ENCODE data around the gene C1orf21. TPM values are rescaled to one million over a fixed set of nuclear protein-coding genes. Genes with fewer than 3 reads are reported as not detected.

Gene C1orf21
- total RNA-seq, 1 experiment from 2014 or later: 28.5 TPM

GRCh38 chr1:184618851-184619250 lies 232.0 kb downstream of the C1orf21 start:
- Mint-ChIP-seq H3K9me3 (no peaks in the 10 kb centered on the region), H3K4me3 (no peak overlapping the region), H3K4me1 (peaks cover 4% of the 10 kb centered on the region; the same call in 1 of the 2 replicates), H3K27me3 (ENCODE audit: low read depth) (no peaks in the 10 kb centered on the region), H3K27ac (no peak overlapping the region), H3K36me3 (no peaks in the 10 kb centered on the region)
- DNase-seq (ENCODE audit: low spot score) (no peak), ATAC-seq (no peak)
- POLR2A ChIA-PET: no interaction called here
- CTCF ChIA-PET: interaction anchor here (2.6 kb wide), 1 partner anchor 45 kb away, joined by 12 read pairs; no protein-coding TSS in a partner anchor
- TF ChIP-seq IRF2 (CRISPR knock-in tag; IDR thresholded peaks at IDR 0.05; ENCODE audit: borderline replicate concordance, low read depth) (no peak), ZBTB43 (CRISPR knock-in tag; IDR thresholded peaks at IDR 0.05) (no peak), ZSCAN18 (CRISPR knock-in tag; IDR thresholded peaks at IDR 0.05) (no peak), USF2 (CRISPR knock-in tag; IDR thresholded peaks at IDR 0.05) (no peak), ESRRA (CRISPR knock-in tag; IDR thresholded peaks at IDR 0.05; ENCODE audit: borderline replicate concordance) (no peak), AR (CRISPR knock-in tag; IDR thresholded peaks at IDR 0.05) (no peak), NFYB (CRISPR knock-in tag; conservative IDR thresholded peaks at IDR 0.05; ENCODE audit: low read depth) (no peak), JUN (CRISPR knock-in tag; IDR thresholded peaks at IDR 0.05) (no peak), TP53 (CRISPR knock-in tag; IDR thresholded peaks at IDR 0.05) (no peak), PRRX2 (CRISPR knock-in tag; IDR thresholded peaks at IDR 0.05) (no peak), E2F4 (CRISPR knock-in tag; IDR thresholded peaks at IDR 0.05; ENCODE audit: borderline replicate concordance, low read depth) (no peak)

- DNase-seq (ENCODE audit: low spot score) (no peak), ATAC-seq (no peak)
- Mint-ChIP-seq H3K9me3 (no peaks in the 10 kb centered on the region), H3K4me3 (no peak overlapping the region), H3K27ac (no peak overlapping the region), H3K27me3 (ENCODE audit: low read depth) (no peaks in the 10 kb centered on the region), H3K36me3 (no peaks in the 10 kb centered on the region), H3K4me1 (peaks cover 4% of the 10 kb centered on the region; the same call in 1 of the 2 replicates)
- ChIA-PET CTCF (interaction anchor here (2.6 kb wide), 1 partner anchor 43 kb away, joined by 12 read pairs; no protein-coding TSS in a partner anchor), POLR2A (no interaction called here)
- TF ChIP-seq ZNF317 (CRISPR knock-in tag; IDR thresholded peaks at IDR 0.05; ENCODE audit: borderline replicate concordance, low read depth): no peak
- TF ChIP-seq ZNF396 (CRISPR knock-in tag; IDR thresholded peaks at IDR 0.05; ENCODE audit: borderline replicate concordance): no peak
- no peak for TF ChIP-seq JUN (CRISPR knock-in tag; IDR thresholded peaks at IDR 0.05)
- TF ChIP-seq ZBTB43 (CRISPR knock-in tag; IDR thresholded peaks at IDR 0.05): no peak
- no peak for TF ChIP-seq CBFB (CRISPR knock-in tag; IDR thresholded peaks at IDR 0.05; ENCODE audit: low read depth)
- no peak for TF ChIP-seq SMAD4 (CRISPR knock-in tag; IDR thresholded peaks at IDR 0.05)
- no peak for TF ChIP-seq EMX1 (CRISPR knock-in tag; IDR thresholded peaks at IDR 0.05)
- no peak for TF ChIP-seq HMGA2 (CRISPR knock-in tag; IDR thresholded peaks at IDR 0.05)
- TF ChIP-seq FOXP1 (CRISPR knock-in tag; IDR thresholded peaks at IDR 0.05; ENCODE audit: borderline replicate concordance): no peak
These were observed 233.6 kb downstream of the C1orf21 start for GRCh38 chr1:184620469-184620868.

Measured in WTC11 (cell line).